ENCODE results near the gene P2RX3.
"Not testable (repeated sequence)": the region's sequence is repeated elsewhere in the genome, so short reads cannot be mapped to it uniquely, and the experiment has no call there.

The P2RX3 gene

DNA sequence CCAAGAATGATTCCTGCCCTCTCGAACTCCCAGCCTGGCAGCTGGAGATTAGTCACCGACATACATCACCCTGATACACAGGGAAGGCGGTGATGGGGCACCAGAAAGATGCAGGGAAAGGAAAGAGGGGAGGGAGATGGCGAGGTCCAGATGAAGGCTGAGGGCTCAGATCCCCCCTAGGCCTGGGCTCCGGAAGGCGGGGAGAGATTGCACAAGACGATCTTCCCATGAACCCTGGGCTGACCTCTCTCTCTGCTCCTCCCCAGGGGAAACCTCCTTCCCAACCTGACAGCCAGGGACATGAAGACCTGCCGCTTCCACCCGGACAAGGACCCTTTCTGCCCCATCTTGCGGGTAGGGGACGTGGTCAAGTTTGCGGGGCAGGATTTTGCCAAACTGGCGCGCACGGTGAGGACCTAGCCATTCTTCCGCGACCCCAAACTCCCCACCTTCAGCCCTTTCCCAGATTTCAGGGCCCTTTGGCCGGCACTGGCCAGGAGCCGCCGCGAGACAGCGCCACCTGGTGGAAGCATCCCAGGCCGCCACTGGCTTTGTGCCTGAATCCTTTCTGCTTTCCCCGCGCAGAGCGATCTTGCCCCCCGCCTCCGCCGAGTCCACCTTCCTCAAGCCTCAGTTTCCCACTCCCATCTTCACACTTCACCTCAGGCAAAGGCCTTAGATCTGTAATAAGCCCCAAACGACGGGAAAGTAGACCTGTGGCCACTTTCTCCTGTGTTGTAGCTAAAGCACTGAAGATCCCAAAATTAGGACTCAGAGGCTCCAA lies 11.5 kb downstream of the P2RX3 start:
- DNase-seq (ENCODE audit: low spot score), result peak; percentile 74

DNA sequence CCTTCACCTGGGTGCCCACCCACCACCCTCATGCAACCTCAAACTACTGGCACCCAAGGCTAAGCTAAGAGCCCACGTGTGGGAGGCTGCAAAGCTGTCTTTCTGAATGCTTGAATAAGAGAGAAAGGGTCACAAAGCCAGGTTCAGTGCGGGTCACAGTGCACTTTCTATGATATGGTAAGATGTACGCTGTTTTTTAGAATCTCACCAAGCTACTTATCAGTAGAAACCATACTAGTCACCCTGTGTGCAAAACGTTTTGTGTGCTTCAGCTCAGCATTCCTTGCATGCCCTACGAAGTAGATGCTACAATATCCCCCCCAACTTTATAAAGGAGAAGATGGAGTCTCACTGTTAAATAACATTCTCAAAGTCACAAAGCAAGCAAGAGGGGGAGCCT lies 14.9 kb downstream of the P2RX3 start:
- DNase-seq (ENCODE audit: low spot score), result no peak

DNA sequence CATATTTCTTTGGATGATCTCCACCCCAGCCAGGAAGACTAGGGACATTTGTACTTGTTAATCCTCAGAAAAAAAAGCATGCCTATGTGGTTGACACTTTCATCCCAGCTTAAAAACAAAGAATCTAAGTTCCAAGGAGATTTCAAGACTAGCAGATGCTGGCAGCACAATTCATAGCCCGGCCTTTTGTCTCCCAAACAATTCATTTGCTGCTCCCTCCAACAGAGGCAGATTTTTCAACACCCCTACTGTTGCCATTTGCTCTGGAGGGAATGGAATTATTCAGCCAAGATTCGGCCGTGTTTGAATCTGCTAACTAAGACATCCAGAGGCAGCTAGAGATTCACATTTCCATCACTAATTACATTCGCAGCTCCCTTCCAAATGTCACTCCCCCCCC lies 15.3 kb downstream of the P2RX3 start:
- DNase-seq (ENCODE audit: low spot score), result no peak

DNA sequence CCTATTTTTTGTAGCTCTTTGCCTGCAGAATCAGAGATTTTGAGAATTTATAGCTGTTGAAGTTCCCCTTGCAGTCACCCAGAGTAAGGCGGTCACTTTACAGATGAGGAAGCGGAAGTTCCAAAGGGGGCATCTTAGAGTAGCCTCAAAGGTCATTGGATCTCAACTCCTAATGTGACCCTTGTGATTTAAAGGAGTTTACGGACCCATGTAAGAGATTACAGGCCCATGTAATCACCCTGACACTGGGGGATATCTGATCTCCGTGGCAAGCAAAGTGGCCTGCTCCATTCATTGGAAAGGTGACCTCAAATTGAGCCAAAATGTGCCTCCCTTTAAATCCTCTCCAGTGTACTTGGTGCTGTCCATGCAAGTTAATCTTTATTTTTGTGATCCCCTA lies 15.7 kb downstream of the P2RX3 start:
- DNase-seq (ENCODE audit: low spot score), result no peak

DNA sequence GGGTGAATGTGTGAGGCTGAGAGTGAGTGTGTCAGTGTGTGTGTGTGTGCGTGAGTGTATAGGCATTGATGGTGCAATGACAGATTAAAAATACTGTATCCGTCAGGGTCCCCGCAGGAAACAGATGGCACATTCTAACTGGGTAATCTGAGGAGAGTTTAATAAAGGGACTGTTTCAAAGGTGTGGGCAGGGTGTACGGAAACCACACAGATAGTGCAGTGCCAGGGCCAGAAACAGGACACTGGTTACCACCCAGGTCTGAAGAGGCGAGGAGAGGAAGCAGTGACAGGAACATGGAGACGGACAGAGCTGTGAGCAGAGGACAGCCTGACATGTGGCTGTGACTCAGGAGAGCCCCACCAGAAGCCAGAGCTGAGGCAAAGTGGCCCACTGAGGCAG lies 16.5 kb downstream of the P2RX3 start:
- no peak for DNase-seq (ENCODE audit: low spot score)

DNA sequence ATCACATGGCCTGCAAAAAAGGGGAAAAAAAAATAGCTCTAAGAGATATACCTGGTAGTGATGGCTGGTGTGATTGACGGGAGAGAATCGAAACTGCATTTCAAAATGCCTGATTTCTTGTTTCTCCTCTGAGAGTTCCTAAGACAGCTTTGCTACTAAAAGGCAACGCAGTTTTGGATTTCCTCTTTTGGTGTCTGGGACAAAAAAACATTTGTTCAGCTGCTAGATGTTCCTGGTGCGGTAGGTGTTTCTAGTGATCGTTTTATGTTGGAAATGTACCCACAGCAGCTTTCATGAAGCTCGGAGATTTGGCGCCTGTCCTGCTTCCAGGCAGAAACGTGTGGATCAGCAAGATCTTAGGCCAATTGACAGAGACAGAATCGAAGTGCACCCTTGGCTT lies 18.1 kb downstream of the P2RX3 start:
- no peak for DNase-seq (ENCODE audit: low spot score)

DNA sequence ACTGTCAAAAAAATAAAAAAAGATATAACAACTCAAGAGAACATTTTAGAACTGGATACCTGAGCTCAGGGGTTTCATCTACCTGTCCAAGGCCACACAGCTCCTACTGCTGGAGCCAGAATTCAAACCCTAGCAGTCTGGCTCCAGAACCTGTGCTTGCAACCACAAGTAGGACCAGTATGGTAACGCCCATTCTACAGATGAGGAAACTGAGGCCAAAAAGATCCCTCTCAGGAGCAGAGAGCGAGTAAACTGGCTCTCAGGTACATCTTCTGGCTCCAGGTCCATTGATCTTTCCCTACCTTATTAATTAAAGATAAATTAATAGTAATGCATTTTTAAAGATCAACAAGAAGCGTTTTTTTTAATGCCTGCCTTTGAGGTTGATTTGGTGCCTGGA lies 19.2 kb downstream of the P2RX3 start:
- DNase-seq (ENCODE audit: low spot score), result no peak

DNA sequence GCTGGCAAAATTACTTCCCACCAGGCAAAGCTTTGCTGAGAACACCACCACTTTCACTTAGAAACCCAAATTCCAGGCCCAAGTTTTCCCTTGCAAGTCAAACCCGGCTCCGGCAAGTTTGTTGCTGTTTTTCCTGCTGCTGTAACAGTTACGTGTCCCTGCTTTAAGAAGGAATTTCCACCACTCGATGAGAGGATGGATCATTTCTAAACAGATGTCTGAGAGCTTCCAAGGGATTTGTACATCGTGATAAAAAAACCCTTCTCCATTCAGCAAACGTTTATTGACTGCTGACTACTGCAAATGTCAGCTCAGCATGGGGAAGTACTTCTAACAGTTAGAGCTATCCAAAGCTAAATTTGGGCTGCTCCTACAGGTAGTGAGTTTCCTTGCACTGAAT lies 19.7 kb downstream of the P2RX3 start:
- DNase-seq (ENCODE audit: low spot score), result peak; percentile 22

DNA sequence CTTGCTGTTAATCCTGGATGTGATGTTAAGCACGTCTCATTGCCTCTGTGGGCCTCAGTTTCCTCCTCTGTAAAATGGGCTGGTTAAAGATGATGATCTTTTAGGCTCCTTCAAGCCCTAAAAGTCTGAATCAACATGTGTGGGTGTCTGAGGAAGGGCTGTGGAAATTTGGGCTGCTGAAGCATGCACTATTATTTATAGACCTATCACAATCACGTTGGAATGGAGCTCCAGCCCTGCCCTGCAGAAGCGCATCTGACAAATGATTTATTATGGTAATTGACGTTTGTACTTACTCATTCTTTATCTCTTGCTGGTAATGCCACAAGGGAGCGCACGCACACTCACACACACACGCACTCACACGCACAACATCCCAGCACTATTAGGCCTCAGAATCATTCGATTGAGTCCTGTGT lies 20.4 kb downstream of the P2RX3 start:
- no peak for DNase-seq (ENCODE audit: low spot score)

DNA sequence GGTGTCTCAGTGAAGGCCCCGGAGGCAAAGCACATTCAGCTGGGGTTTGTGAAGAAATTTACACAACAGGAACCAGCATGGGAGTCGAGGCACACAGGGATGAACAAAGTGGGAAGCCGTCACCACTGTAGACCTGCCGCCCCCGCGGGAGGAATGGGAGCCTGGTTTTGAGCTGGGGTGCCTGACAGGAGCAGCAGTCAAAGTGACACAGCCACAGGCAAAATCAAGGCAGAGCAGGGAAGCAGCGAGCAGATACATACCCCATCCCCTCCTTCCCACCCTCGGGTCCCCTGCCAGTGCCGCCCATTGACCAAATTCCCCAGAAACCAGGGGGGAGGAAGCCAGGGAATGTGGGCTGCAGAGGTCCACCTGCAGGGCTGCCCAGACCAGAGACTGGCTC lies 20.8 kb downstream of the P2RX3 start:
- DNase-seq (ENCODE audit: low spot score), result no peak

DNA sequence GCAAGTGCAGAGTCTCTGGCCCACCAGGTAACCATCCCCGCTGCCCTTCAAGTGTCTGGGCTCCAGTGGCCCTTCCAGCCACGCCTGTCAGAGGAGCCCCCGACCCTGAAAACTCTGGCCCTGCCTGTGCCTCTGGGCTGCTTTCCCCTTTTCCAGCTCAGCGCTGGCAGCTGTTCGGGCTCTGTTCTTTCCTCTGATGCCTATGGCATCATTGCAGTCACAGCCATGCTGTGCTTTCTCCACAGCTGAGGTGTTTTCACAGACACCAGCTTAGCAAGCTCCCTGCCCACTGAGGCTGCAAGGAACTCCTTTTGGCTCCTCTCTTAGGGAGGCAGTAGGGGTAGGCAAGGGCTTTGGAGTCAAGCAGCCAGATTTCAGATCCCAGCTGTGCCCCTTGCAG lies 21.2 kb downstream of the P2RX3 start:
- DNase-seq (ENCODE audit: low spot score), result no peak

DNA sequence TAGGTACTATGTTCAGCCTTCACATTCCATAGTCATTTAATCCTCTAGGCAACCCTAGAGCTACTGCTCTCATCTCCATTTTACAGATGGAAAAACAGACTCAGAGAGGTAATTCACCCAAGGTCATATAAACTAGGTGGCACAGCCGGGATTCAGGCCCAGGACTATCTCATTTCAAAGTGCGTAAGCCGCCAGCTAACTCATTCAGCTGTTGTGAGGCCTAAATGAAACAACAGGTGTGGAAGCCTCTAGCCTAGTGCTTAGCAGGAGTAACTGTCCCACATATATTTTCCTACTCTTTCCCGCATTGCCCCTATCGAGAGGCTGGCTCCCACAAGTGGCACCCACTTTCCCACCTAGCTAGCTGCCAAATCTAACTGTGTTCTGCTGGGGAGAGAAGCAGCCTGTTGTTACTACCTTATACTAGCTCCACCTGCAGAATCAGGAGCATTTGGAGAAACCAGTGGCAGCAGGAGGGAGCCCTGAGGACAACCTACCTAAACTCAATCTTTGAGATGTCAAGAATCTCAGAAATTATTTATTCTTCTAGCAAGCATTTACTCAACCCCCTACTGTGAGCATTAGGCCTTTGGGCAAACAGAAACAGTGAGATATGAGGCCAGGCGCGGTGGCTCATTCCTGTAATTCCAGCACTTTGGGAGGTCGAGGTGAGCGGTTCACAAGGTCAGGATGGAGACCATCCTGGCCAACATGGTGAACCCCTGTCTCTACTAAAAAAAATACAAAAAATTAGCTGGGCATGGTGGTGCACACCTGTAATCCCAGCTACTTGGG lies 21.9 kb downstream of the P2RX3 start:
- DNase-seq (ENCODE audit: low spot score), result no peak

DNA sequence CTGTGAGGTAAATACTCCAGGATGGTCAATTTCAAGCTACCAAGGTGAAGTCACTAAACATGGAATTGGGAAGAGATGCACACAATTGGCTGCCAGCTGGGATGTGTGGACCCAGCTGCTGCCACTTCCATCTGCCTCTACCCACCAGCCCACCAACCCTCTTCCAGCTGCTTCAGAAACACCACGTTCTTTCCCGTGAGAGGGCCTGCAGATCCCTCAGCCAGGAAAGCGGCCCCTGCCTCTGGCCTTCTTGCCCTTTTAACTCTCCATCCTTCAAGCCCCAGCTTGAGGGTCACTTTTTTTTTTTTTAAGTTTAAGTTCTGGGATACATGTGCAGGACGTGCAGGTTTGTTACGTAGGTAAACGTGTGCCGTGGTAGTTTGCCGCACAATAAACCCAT lies 22.8 kb downstream of the P2RX3 start:
- DNase-seq (ENCODE audit: low spot score), result no peak

DNA sequence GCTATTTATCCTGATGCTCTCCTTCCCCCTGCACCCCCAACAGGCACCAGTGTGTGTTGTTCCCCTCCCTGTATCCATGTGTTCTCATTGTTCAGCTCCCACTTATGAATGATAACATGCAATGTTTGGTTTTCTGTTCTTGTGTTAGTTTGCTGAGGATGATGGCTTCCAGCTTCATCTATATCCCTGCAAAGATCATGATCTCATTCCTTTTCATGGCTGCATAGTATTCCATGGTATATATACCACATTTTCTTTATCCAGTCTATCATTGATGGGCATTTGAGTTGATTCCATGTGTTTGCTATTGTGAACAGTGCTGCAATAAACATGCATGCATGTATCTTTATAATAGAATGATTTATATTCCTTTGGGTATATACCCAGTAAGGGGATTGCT lies 23.3 kb downstream of the P2RX3 start:
- not testable (repeated sequence) for DNase-seq (ENCODE audit: low spot score)

DNA sequence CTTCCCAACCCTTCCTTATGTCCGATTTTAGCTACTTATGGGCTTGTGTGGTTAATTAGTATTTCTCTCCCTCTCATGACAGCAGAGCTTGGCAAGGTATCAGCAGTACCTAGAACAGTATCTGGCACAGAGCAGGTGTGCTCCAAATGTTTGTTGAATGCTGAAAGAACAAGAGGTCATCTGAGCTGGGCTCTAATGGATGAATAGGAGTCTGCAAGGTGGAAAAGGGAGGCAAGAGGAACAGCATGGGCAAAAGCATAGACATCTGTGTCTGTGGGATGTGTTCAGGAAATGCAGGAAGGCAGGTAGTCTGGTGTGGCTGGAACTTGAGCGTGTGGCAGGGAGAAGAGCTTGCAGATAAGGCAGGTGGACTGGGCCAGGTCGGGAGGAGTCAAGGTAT lies 23.8 kb downstream of the P2RX3 start:
- no peak for DNase-seq (ENCODE audit: low spot score)

DNA sequence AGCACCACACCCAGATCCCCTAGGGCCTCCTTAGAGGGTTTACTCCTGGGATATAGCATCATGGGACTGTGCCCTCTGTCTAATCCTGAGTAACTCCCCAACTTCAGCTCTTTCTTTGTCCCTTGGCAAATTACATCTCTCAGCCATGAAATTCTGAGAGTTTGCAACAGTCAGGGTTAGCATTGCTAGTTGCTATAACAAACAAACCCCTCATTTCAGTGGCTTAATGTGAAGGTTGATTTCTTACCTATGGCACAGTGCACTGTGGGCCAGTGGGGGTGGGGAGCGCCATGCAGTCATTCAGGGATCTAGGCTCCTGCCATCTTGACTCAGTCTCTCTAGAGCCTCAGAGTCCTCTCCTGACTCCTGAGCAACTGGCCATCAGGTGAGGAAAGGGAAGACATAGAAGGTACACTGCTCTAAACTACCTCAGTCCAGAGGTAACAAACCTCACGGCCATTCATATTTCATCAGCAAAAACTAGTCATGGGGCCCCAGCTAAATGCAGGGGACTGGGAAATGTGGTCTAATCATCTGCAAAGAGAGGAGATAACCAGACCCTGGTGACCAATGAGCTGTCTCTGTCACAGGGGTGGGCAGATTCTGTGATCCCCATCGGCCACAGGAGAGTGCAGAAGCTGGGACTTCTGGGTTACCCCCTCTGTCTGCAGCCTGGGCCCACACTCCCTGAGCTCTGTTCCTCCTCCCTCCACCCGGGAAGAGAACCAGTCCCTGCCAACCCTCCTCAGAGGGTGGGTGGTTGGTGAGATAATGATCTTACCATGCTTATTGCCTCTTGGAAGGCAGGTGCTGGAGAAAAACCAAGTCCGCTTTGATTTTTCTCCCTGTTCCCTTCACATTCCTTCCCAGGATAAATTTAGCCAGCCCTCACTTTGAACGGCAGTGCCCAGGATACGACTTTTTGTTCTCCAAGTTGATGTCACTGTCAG lies 25.3 kb downstream of the P2RX3 start:
- no peak for DNase-seq (ENCODE audit: low spot score)

DNA sequence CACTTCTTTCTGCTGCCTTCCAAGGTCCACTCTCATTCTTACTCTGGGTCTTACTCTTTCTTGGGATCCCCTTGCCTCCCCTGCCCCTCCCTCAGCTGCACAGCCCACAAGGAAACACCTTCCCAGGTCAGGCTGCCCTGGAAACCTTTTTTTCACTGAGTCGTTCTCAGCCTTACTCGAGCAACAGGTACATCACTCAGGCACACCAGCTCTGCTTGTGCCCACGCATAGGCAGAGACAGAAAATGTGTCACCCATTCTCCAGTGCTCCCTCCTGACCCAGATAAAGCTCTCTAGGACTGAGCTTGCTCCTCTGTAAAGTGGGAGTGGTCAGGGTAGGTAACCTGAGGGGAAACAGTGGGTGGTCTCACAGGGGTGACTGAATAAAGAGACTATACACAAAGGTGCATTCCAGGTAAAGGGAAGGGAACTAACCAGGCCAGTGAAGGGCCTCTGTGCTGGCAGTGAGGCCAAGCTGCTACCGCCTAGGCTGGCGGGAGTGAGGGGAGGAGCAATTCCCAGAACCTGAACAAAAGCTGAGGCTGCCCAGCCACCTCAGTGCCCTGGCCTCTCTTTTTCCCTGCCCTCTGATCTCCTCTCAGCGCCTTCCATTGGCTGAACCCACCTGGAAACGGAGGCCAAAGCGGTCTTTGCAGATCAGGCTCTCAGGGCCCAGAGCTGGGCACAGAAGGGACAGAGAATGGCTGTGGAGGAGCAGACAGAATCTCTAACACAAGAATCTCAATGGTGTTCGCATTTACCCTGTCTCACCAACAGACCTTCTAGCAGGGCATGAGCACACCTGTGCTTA lies 26.9 kb downstream of the P2RX3 start:
- DNase-seq (ENCODE audit: low spot score), result no peak

DNA sequence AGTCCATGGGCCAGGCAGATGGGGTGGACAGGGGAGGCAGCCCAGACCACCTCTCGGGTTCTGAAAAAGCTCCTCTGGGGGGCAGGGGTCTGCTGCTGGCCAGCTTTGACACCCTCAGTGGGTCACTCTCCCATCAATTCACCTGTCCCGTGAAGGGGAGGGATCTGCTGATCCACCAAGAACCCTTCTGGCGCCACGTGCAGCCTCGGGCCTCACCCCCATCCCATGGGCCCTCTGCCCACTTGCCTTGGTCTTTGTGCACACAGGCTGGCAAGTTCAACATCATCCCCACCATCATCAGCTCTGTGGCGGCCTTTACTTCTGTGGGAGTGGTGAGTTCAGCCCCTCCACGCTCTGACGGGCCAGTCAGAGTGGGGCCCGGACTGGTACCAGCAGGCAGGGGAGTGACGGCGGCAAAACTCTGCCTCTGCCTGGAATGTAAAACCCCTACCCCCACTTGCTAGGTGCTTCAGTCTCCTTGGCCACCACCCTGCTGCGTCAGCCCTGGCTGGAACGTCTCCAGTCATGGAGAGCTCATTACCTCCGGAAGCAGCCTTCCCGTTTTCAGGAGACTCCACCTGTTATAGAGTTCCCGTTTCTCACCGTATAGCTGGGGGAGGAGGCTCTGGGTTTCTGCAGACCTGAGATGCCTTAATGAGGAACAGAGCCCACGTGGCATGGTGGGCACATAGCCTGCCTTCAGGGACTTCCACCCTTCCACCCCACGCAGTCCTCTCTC lies 30.1 kb downstream of the P2RX3 start:
- no peak for DNase-seq (ENCODE audit: low spot score)

DNA sequence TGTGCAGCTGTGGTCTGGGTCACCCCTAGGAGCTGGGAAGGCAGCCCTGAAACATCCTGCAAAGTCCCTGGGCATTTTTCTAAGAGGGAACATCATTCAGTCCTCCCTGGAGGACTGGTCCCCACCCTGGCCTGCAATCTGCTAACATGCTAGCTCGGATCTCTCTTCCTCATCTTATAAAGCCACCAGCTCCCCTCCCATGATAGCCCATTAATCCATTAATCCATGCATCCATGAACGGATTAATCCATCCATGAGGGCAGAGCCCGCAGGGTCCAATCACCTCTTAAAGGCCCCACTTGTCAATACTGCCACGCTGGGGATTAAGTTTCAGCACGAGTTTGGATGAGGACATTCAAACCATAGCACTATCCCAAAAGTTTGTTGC lies 30.7 kb downstream of the P2RX3 start:
- DNase-seq (ENCODE audit: low spot score), result no peak

DNA sequence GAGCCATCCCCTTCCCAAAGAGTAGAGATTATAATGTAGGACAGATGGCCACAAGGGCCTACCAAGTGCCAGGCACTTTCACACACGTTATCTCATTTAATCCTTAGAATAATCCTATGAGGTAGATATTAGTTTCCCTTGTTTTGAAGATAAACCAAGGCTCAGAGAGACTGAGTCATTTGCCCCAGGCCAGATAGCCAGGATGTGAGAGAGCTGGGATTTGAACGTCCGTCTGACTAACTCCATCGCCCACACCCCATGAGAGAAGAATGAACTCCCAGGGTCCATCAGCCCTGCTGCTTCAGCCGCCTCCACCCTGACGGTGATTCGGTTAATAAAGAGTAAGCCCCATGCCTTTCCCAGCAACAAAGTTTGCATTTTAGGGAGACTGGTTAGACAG lies 32.1 kb downstream of the P2RX3 start:
- no peak for DNase-seq (ENCODE audit: low spot score)

DNA sequence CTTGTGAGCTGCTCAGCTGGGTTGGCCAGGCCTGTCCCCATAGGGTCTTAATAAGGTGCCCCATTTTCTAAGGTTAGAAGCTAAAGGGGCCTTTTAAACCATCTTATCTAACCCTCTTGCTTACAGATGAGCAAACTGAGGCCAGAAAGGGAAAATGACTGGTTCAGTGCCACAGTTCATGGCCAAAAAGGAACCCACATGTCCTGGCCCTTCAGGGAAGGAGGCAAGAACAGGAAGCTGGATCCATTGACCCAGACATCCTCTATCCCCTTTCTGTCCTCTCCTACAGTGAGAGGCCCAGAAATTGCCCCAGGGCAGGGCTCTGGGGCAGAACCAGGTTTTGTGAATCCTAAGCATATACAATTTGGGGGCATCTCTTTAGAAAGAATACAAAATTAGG lies 32.8 kb downstream of the P2RX3 start:
- no peak for DNase-seq (ENCODE audit: low spot score)

All from AG08396 (cell line).